ENCODE measurements around the gene CHMP1A. TPM values are rescaled to one million over a fixed set of nuclear protein-coding genes. Genes with fewer than 3 reads are reported as not detected.

CHMP1A gene
- polyA plus RNA-seq, 1 donor (not counting 4 experiments of a cell fraction or from before 2014, with no cell fraction given): 64.1 TPM

DNA sequence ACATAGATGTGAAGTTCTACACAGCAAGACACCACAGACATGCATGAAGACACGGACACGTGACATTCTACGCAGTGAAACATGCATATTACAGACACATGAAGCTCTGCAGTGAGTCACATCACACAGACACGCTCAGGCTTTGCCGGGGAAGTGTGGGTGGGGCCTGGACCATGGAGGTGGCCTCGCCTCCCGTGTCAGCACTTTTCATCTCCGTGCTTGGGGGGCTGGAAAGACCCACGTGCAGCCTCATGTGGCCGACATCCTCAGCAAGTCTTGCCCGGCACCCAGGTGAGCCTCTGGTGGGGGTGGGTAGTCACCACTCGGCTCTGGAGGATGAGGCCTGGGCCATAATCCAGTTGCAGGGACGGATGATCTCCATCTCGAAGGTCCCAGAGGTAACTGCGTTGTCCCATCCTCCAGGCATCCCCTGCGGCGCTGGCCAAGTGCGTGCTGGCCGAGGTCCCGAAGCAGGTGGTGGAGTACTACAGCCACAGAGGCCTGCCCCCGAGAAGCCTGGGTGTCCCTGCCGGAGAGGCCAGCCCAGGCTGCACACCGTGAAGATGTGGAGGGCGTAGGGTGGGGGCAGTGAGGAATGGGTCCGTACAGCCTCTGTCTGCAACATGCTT is 61.3 kb downstream of the CHMP1A start:
- FAIRE-seq: no peak

DNA sequence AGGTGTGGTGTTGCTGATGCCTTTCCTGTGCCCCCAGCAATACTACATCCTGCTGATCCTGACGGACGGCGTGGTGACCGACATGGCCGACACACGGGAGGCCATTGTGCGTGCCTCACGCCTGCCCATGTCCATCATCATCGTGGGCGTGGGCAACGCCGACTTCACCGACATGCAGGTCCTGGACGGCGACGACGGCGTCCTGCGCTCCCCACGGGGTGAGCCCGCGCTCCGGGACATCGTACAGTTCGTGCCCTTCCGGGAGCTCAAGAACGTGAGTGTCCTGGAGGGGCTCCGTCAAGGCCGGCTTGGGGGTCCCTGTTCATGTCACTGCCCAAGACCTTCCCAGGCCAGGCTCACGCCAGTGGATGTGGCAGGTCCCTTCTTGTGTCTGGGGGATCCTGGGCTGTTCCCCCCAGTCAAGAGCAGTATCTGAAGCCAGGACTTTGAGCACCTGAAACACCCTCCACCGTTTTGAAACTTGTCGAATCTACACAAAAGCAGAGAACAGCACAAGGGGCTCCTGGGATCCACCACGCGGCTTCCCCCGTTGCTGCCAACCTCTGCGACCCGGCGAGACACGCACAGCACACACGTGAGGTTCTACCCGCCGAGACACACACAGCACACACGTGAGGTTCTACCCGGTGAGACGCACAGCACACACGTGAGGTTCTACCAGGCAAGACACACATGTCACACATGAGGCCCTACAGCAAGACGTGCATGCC is 62.0 kb downstream of the CHMP1A start:
- DNase-seq (ENCODE audit: low read depth, low spot score): no peak
- no peak overlapping the region for H2AFZ ChIP-seq (ENCODE audit: control insufficient read depth, low read length)
- no peaks in the 10 kb centered on the region for H3K9me3 ChIP-seq (ENCODE audit: control insufficient read depth, low read depth, low read length)
- no peak overlapping the region for H3K27ac ChIP-seq (ENCODE audit: control insufficient read depth, insufficient read depth, low read length)
- no peak overlapping the region for H3K9ac ChIP-seq (ENCODE audit: control insufficient read depth, extremely low read depth, insufficient read depth, low read length)
- no peaks in the 10 kb centered on the region for H3K9me1 ChIP-seq (ENCODE audit: control insufficient read depth, extremely low read depth, insufficient read depth, low read length)
- TF ChIP-seq EZH2 (IDR thresholded peaks at IDR 0.05; ENCODE audit: low read length): no peak
- TF ChIP-seq, protein P1, sequence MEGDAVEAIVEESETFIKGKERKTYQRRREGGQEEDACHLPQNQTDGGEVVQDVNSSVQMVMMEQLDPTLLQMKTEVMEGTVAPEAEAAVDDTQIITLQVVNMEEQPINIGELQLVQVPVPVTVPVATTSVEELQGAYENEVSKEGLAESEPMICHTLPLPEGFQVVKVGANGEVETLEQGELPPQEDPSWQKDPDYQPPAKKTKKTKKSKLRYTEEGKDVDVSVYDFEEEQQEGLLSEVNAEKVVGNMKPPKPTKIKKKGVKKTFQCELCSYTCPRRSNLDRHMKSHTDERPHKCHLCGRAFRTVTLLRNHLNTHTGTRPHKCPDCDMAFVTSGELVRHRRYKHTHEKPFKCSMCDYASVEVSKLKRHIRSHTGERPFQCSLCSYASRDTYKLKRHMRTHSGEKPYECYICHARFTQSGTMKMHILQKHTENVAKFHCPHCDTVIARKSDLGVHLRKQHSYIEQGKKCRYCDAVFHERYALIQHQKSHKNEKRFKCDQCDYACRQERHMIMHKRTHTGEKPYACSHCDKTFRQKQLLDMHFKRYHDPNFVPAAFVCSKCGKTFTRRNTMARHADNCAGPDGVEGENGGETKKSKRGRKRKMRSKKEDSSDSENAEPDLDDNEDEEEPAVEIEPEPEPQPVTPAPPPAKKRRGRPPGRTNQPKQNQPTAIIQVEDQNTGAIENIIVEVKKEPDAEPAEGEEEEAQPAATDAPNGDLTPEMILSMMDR (optimal IDR thresholded peaks at IDR 0.05 in 1 of 3, IDR thresholded peaks at IDR 0.05 in 1 of 3, conservative IDR thresholded peaks at IDR 0.05 in 1 of 3; ENCODE audit: extremely low read depth in 1 of 3, insufficient read depth in 2 of 3, low read length in 3 of 3): no peak
- H4K20me1 ChIP-seq (ENCODE audit: control insufficient read depth, extremely low read depth, insufficient read depth, low read length): no peaks in the 10 kb centered on the region
- peaks cover 14% of the 10 kb centered on the region for H3K4me1 ChIP-seq (ENCODE audit: control insufficient read depth, extremely low read depth, insufficient read depth, low read length)
- no peaks in the 10 kb centered on the region for H3K79me2 ChIP-seq (ENCODE audit: control insufficient read depth, insufficient read depth, low read length)
- H3K36me3 ChIP-seq (ENCODE audit: control insufficient read depth in 2 of 2, extremely low read depth in 1 of 2, insufficient read depth in 2 of 2, low read length in 2 of 2): no peaks in the 10 kb centered on the region
- FAIRE-seq: no peak
- dilution Hi-C loops (cut with MboI; ENCODE audit: extremely low pct_ligation_motif_present, low sequenced_read_pairs): no loop called here
- H3K4me3 ChIP-seq (ENCODE audit: control insufficient read depth in 2 of 3, extremely low read depth in 1 of 3, insufficient read depth in 2 of 3, low read depth in 1 of 3, low read length in 3 of 3): no peak overlapping the region
- H3K27me3 ChIP-seq (ENCODE audit: control insufficient read depth, extremely low read depth, insufficient read depth, low read length): no peaks in the 10 kb centered on the region
- no peak overlapping the region for H3K4me2 ChIP-seq (ENCODE audit: control insufficient read depth, extremely low read depth, insufficient read depth, low read depth, low read length)

More for the DNA sequence above, 61.3 kb downstream of the CHMP1A start:
- no peak overlapping the region for H3K9ac ChIP-seq (ENCODE audit: control insufficient read depth, extremely low read depth, insufficient read depth, low read length)
- H3K4me1 ChIP-seq (ENCODE audit: control insufficient read depth, extremely low read depth, insufficient read depth, low read length): peaks cover 17% of the 10 kb centered on the region
- no peak for DNase-seq (ENCODE audit: low read depth, low spot score)
- no peaks in the 10 kb centered on the region for H4K20me1 ChIP-seq (ENCODE audit: control insufficient read depth, extremely low read depth, insufficient read depth, low read length)
- dilution Hi-C loops (cut with MboI; ENCODE audit: extremely low pct_ligation_motif_present, low sequenced_read_pairs): no loop called here
- H3K79me2 ChIP-seq (ENCODE audit: control insufficient read depth, insufficient read depth, low read length): no peaks in the 10 kb centered on the region
- TF ChIP-seq, protein P1 (optimal IDR thresholded peaks at IDR 0.05 in 1 of 3, IDR thresholded peaks at IDR 0.05 in 1 of 3, conservative IDR thresholded peaks at IDR 0.05 in 1 of 3; ENCODE audit: extremely low read depth in 1 of 3, insufficient read depth in 2 of 3, low read length in 3 of 3): no peak
- no peak for TF ChIP-seq EZH2 (IDR thresholded peaks at IDR 0.05; ENCODE audit: low read length)
- no peaks in the 10 kb centered on the region for H3K9me1 ChIP-seq (ENCODE audit: control insufficient read depth, extremely low read depth, insufficient read depth, low read length)
- H3K4me2 ChIP-seq (ENCODE audit: control insufficient read depth, extremely low read depth, insufficient read depth, low read depth, low read length): no peak overlapping the region
- no peaks in the 10 kb centered on the region for H3K9me3 ChIP-seq (ENCODE audit: control insufficient read depth, low read depth, low read length)
- no peaks in the 10 kb centered on the region for H3K36me3 ChIP-seq (ENCODE audit: control insufficient read depth in 2 of 2, extremely low read depth in 1 of 2, insufficient read depth in 2 of 2, low read length in 2 of 2)
- H3K27me3 ChIP-seq (ENCODE audit: control insufficient read depth, extremely low read depth, insufficient read depth, low read length): no peaks in the 10 kb centered on the region
- H2AFZ ChIP-seq (ENCODE audit: control insufficient read depth, low read length): no peak overlapping the region
- H3K27ac ChIP-seq (ENCODE audit: control insufficient read depth, insufficient read depth, low read length): no peak overlapping the region
- H3K4me3 ChIP-seq (ENCODE audit: control insufficient read depth in 2 of 3, extremely low read depth in 1 of 3, insufficient read depth in 2 of 3, low read depth in 1 of 3, low read length in 3 of 3): no peak overlapping the region

Other genes with a start within 250 kb of the CHMP1A start
- 23.8 to 48.1 TPM (median 30.1 TPM) in 3 replicates for gene ANKRD11, start 167.1 kb downstream of the CHMP1A start, polyA plus RNA-seq
- gene SPG7, start 149.3 kb downstream of the CHMP1A start, polyA plus RNA-seq: 43.8 to 59.4 TPM (median 45.2 TPM) in 3 replicates
- 1,741 to 3,736 TPM (median 2,095 TPM) in 3 replicates for gene RPL13, start 97.0 kb downstream of the CHMP1A start, polyA plus RNA-seq
- 6.2 to 12.4 TPM (median 9.1 TPM) in 3 replicates for gene CPNE7, start 82.0 kb downstream of the CHMP1A start, polyA plus RNA-seq
- 0.09 to 0.13 TPM in 2 of 3 replicates, not detected in the other for gene DPEP1, start 44.1 kb downstream of the CHMP1A start, polyA plus RNA-seq
- gene SPATA33, start 128 bp upstream of the CHMP1A start, polyA plus RNA-seq: 4.5 to 6.0 TPM (median 5.3 TPM) in 3 replicates
- 30.6 to 40.1 TPM (median 37.0 TPM) in 3 replicates for gene CDK10, start 29.0 kb upstream of the CHMP1A start, polyA plus RNA-seq
- 1.7 to 3.9 TPM (median 2.8 TPM) in 3 replicates for gene SPATA2L, start 44.0 kb upstream of the CHMP1A start, polyA plus RNA-seq
- gene VPS9D1, start 63.2 kb upstream of the CHMP1A start, polyA plus RNA-seq: 1.6 to 4.0 TPM (median 2.3 TPM) in 3 replicates
- 9.3 to 17.9 TPM (median 11.3 TPM) in 3 replicates for gene ZNF276, start 63.8 kb upstream of the CHMP1A start, polyA plus RNA-seq
- 4.0 to 15.6 TPM (median 11.3 TPM) in 3 replicates for gene FANCA, start 158.9 kb upstream of the CHMP1A start, polyA plus RNA-seq
- 1.1 to 1.7 TPM (median 1.3 TPM) in 3 replicates for gene SPIRE2, start 170.8 kb upstream of the CHMP1A start, polyA plus RNA-seq
- gene TCF25, start 215.9 kb upstream of the CHMP1A start, polyA plus RNA-seq: 92.4 to 103 TPM (median 97.5 TPM) in 3 replicates